CD4-positive, alpha-beta T cell (primary cell): Measurements from ENCODE around the gene B3GALT5. TPM values are rescaled to one million over a fixed set of nuclear protein-coding genes. Genes with fewer than 3 reads are reported as not detected.

Experiments
- ATAC-seq: fragments of 200-7000 bp; cut with Tn5 transposase; one replicate; pipeline ENCODE4 v1.10.0; 2022; ENCODE audit warnings: mild to moderate bottlenecking; ENCODE audit not compliant: poor library complexity
- CTCF ChIA-PET: fragments of 350-600 bp; sonication (Branson Sonifier 250); formaldehyde crosslinking; loops from one replicate; lab custom pipeline; 2021; ENCODE audit warnings: antibody characterized with exemption, inconsistent platforms; lab: Charles Lee
- POLR2A ChIA-PET: fragments of 350-600 bp; sonication (Branson Sonifier 250); formaldehyde crosslinking; loops from one replicate; lab custom pipeline; 2021; ENCODE audit warnings: antibody characterized with exemption, inconsistent platforms; lab: Charles Lee
- DNase-seq, 14 experiments: peaks; one replicate each; pipeline ENCODE4 v3.0.0-alpha.2; 2013 to 2020; ENCODE audit warnings: mixed read lengths in 2 of 14
- H3K27ac ChIP-seq, 2 donors: one replicate each; pipeline versions ENCODE4 v1.5.1 to v1.7.0; 2013; ENCODE audit warnings: low read length in 2 of 2, low read depth in 1 of 2, mild to moderate bottlenecking in 1 of 2
- H3K27me3 ChIP-seq, 2 experiments: 1 replicate in 1 of 2; 2 replicates in 1 of 2; pipeline versions ENCODE4 v1.6.1 to v1.7.0; 2013; ENCODE audit warnings: low read length in 2 of 2, control low read depth in 1 of 2, mild to moderate bottlenecking in 1 of 2, moderate library complexity in 1 of 2; ENCODE audit not compliant: insufficient read depth in 2 of 2, control insufficient read depth in 1 of 2
- H3K36me3 ChIP-seq: one replicate; pipeline ENCODE4 v1.6.1; 2013; ENCODE audit warnings: low read length, control low read depth; ENCODE audit not compliant: insufficient read depth
- H3K4me1 ChIP-seq: one replicate; pipeline ENCODE4 v1.6.1; 2013; ENCODE audit warnings: low read length, control low read depth; ENCODE audit not compliant: insufficient read depth
- H3K4me3 ChIP-seq: one replicate; pipeline ENCODE4 v1.5.1; 2013; ENCODE audit warnings: mild to moderate bottlenecking, low read length, moderate library complexity
- H3K9me3 ChIP-seq, 2 experiments: 1 replicate in 1 of 2; 2 replicates in 1 of 2; pipeline versions ENCODE4 v1.6.1 to v1.7.0; 2013; ENCODE audit warnings: low read length in 2 of 2, mild to moderate bottlenecking in 2 of 2, control low read depth in 1 of 2, moderate library complexity in 1 of 2; ENCODE audit not compliant: control insufficient read depth in 1 of 2, insufficient read depth in 1 of 2
- H3K27ac Mint-ChIP-seq: one replicate; pipeline ENCODE4 v1.8.0; 2020; ENCODE audit warnings: mixed read lengths
- H3K27me3 Mint-ChIP-seq: one replicate; pipeline ENCODE4 v1.8.0; 2021; ENCODE audit warnings: mixed read lengths
- H3K36me3 Mint-ChIP-seq: one replicate; pipeline ENCODE4 v1.8.0; 2021; ENCODE audit warnings: low read depth, mixed read lengths
- H3K4me1 Mint-ChIP-seq: one replicate; pipeline ENCODE4 v1.8.0; 2021; ENCODE audit warnings: low read depth, mixed read lengths
- H3K4me3 Mint-ChIP-seq: one replicate; pipeline ENCODE4 v1.8.0; 2020; ENCODE audit warnings: mild to moderate bottlenecking, mixed read lengths
- H3K9me3 Mint-ChIP-seq: one replicate; pipeline ENCODE4 v1.8.0; 2020; ENCODE audit warnings: mixed read lengths
- CTCF ChIP-seq: fragments of 200-600 bp; IDR thresholded peaks from one replicate; pipeline ENCODE4 v1.8.0; 2022; ENCODE audit warnings: antibody characterized with exemption, mild to moderate bottlenecking
- intact Hi-C, 2 experiments: fragments of 100-400 bp; cut with DNase I in 1 of 2; cut with micrococcal nuclease in 1 of 2; formaldehyde crosslinking; loops; one replicate each; pipeline versions ENCODE4 v1.15.1 to v1.9.0; 2023 to 2025; cut with DNase I, micrococcal nuclease
- polyA plus RNA-seq, 2 donors: library from polyadenylated mRNA; unstranded; fragments of 120-200 nt; gene quantifications; one replicate each; pipeline ENCODE4 v1.2.1, GENCODE V29; 2013
- total RNA-seq, 174 experiments: library from RNA in 2 of 174; stranded (reverse) in 2 of 174; gene quantifications; one replicate each; pipeline ENCODE4 v1.2.3 and lab custom pipeline; 2021 to 2026

Gene B3GALT5
- total RNA-seq = not detected
- not detected for polyA plus RNA-seq (2013, experiment 1 of 2)
- polyA plus RNA-seq (2013, experiment 2 of 2) = 0.01 TPM
- 0 to 0.20 (median 0) reads per million in 172 experiments for total RNA-seq (lab: John Stamatoyannopoulos, UW)

- no peak for TF ChIP-seq CTCF
- Mint-ChIP-seq H3K36me3 (no peaks in the 10 kb centered on the region), H3K27me3 (peaks cover 61% of the 10 kb centered on the region), H3K9me3 (no peaks in the 10 kb centered on the region), H3K4me1 (peaks cover 3% of the 10 kb centered on the region), H3K4me3 (no peak within 1 kb of the TSS), H3K27ac (no peak within 1 kb of the TSS)
- no peak for ATAC-seq
- DNase-seq = no peak
- no peak within 1 kb of the TSS for H3K27ac ChIP-seq
- H3K4me3 ChIP-seq = no peak within 1 kb of the TSS
- POLR2A ChIA-PET = no interaction called here
- CTCF ChIA-PET = no interaction called here
- H3K27me3 ChIP-seq = peaks cover 19 to 34% of the 10 kb centered on the region in 2 experiments
- no peaks in the 10 kb centered on the region for H3K36me3 ChIP-seq
- intact Hi-C loops = no loop called here
- peaks cover 0 to 12% of the 10 kb centered on the region in 2 experiments for H3K9me3 ChIP-seq
- no peaks in the 10 kb centered on the region for H3K4me1 ChIP-seq
Observed at GRCh38 chr21:39612233-39613040, at the start of gene B3GALT5. Gene B3GALT5 (plus strand): TSS chr21:39612940. CDS start chr21:39660560, 47,620 bp downstream.

GRCh38 chr21:39564200-39564599, 48.5 kb upstream of the B3GALT5 start:
- ChIA-PET CTCF (no interaction called here), POLR2A (no interaction called here)
- no peak for TF ChIP-seq CTCF
- no peaks in the 10 kb centered on the region for H3K4me1 Mint-ChIP-seq
- ATAC-seq (no peak), DNase-seq (no peak)
- Histone ChIP-seq H3K4me1 (no peaks in the 10 kb centered on the region), H3K27me3 (peaks cover 0 to 2% of the 10 kb centered on the region in 2 experiments), H3K27ac (no peak overlapping the region), H3K4me3 (no peak overlapping the region), H3K36me3 (no peaks in the 10 kb centered on the region), H3K9me3 (peaks cover 0 to 3% of the 10 kb centered on the region in 2 experiments)
- no peaks in the 10 kb centered on the region for H3K36me3 Mint-ChIP-seq
- H3K27ac Mint-ChIP-seq = no peak overlapping the region
- H3K9me3 Mint-ChIP-seq = no peaks in the 10 kb centered on the region
- intact Hi-C loops = no loop called here
- H3K27me3 Mint-ChIP-seq = peaks cover 4% of the 10 kb centered on the region
- H3K4me3 Mint-ChIP-seq = no peak overlapping the region

GRCh38 chr21:39567180-39567972, 45.4 kb upstream of the B3GALT5 start:
- H3K27ac ChIP-seq = no peak overlapping the region
- intact Hi-C loops = no loop called here
- DNase-seq = no peak
- Mint-ChIP-seq H3K27ac (no peak overlapping the region), H3K4me3 (no peak overlapping the region), H3K4me1 (no peaks in the 10 kb centered on the region), H3K9me3 (no peaks in the 10 kb centered on the region), H3K36me3 (no peaks in the 10 kb centered on the region), H3K27me3 (peaks cover 15% of the 10 kb centered on the region)
- H3K4me1 ChIP-seq = no peaks in the 10 kb centered on the region
- CTCF ChIA-PET = interaction anchor here (1.1 kb wide), 1 partner anchor 50 kb away, joined by 3 read pairs; no protein-coding TSS in a partner anchor
- no peak overlapping the region for H3K4me3 ChIP-seq
- POLR2A ChIA-PET = no interaction called here
- TF ChIP-seq CTCF = no peak
- H3K9me3 ChIP-seq = no peaks in the 10 kb centered on the region
- H3K36me3 ChIP-seq = no peaks in the 10 kb centered on the region
- peaks cover 4 to 5% of the 10 kb centered on the region in 2 experiments for H3K27me3 ChIP-seq
- ATAC-seq = no peak
